ENCODE data around the gene EGFLAM. TPM values are rescaled to one million over a fixed set of nuclear protein-coding genes. Genes with fewer than 3 reads are reported as not detected.

EGFLAM gene
- total and polyA plus RNA-seq, 2 donors (not counting 3 experiments of a cell fraction or from before 2014, with no cell fraction given) = 1.2 to 2.7 TPM

- H3K27ac ChIP-seq (ENCODE audit: insufficient read depth, low read depth, low read length) = no peak overlapping the region
- no peak overlapping the region for H3K9ac ChIP-seq (replicated peaks; ENCODE audit: extremely low read depth, insufficient read depth, low read length)
- H3K79me2 ChIP-seq (ENCODE audit: control insufficient read depth, insufficient read depth, low read length) = no peaks in the 10 kb centered on the region
- dilution Hi-C loops (cut with MboI; ENCODE audit: extremely low pct_ligation_motif_present, low sequenced_read_pairs) (no loop called here), intact Hi-C loops (cut with micrococcal nuclease) (no loop called here)
- no peaks in the 10 kb centered on the region for H3K4me1 ChIP-seq (ENCODE audit: control insufficient read depth, extremely low read depth, insufficient read depth, low read length)
- CTCF ChIA-PET = no interaction called here
- POLR2A ChIA-PET = no interaction called here
- TF ChIP-seq JUN (IDR thresholded peaks at IDR 0.05; ENCODE audit: borderline replicate concordance, insufficient read depth, insufficient read length, low read depth) (no peak), GATA2 (IDR thresholded peaks at IDR 0.05; ENCODE audit: insufficient read depth, insufficient read length, low read depth, low read length) (no peak), MYC (IDR thresholded peaks at IDR 0.05; ENCODE audit: low read depth, low read length) (no peak), POLR2AphosphoS5 (IDR thresholded peaks at IDR 0.05; ENCODE audit: insufficient read depth, low read depth, low read length) (no peak), POLR2A (IDR thresholded peaks at IDR 0.05; ENCODE audit: low read depth, low read length) (no peak), FOS (IDR thresholded peaks at IDR 0.05; ENCODE audit: borderline replicate concordance, insufficient read depth, low read length) (no peak), MAX (IDR thresholded peaks at IDR 0.05; ENCODE audit: insufficient read depth, insufficient read length) (no peak), EZH2 (IDR thresholded peaks at IDR 0.05; ENCODE audit: borderline replicate concordance, low read depth, low read length, severe bottlenecking) (no peak)
- TF ChIP-seq, protein P1, sequence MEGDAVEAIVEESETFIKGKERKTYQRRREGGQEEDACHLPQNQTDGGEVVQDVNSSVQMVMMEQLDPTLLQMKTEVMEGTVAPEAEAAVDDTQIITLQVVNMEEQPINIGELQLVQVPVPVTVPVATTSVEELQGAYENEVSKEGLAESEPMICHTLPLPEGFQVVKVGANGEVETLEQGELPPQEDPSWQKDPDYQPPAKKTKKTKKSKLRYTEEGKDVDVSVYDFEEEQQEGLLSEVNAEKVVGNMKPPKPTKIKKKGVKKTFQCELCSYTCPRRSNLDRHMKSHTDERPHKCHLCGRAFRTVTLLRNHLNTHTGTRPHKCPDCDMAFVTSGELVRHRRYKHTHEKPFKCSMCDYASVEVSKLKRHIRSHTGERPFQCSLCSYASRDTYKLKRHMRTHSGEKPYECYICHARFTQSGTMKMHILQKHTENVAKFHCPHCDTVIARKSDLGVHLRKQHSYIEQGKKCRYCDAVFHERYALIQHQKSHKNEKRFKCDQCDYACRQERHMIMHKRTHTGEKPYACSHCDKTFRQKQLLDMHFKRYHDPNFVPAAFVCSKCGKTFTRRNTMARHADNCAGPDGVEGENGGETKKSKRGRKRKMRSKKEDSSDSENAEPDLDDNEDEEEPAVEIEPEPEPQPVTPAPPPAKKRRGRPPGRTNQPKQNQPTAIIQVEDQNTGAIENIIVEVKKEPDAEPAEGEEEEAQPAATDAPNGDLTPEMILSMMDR (IDR thresholded peaks at IDR 0.05; ENCODE audit: extremely low read depth in 1 of 2, insufficient read depth in 1 of 2, low read depth in 1 of 2, low read length in 2 of 2) = no peak
- H3K9me3 ChIP-seq (replicated peaks; ENCODE audit: control insufficient read depth, insufficient read depth, low read length) = no peaks in the 10 kb centered on the region
- no peak overlapping the region for H2AFZ ChIP-seq (ENCODE audit: low read depth, low read length)
- H3K9me1 ChIP-seq (replicated peaks; ENCODE audit: control insufficient read depth, extremely low read depth, insufficient read depth, low read length) = no peaks in the 10 kb centered on the region
- peaks cover 0 to 2% of the 10 kb centered on the region in 2 experiments for H3K27me3 ChIP-seq (ENCODE audit: control insufficient read depth in 2 of 2, insufficient read depth in 2 of 2, low read length in 2 of 2)
- no peak overlapping the region for H3K4me3 ChIP-seq (replicated peaks in 1 of 3; ENCODE audit: insufficient read depth in 1 of 3, low read depth in 1 of 3, low read length in 3 of 3)
- no peak for FAIRE-seq
- no peak for DNase-seq (ENCODE audit: low read depth, low spot score)
- BruUV-seq (replicated peaks) = no TSS peak
- no peaks in the 10 kb centered on the region for H4K20me1 ChIP-seq (replicated peaks; ENCODE audit: control insufficient read depth, extremely low read depth, insufficient read depth, low read length)
- no peaks in the 10 kb centered on the region for H3K36me3 ChIP-seq (ENCODE audit: control insufficient read depth in 2 of 2, extremely low read depth in 1 of 2, insufficient read depth in 2 of 2, low read length in 2 of 2)
- H3K4me2 ChIP-seq (ENCODE audit: insufficient read depth, low read length) = no peak overlapping the region
Measured at GRCh38 chr5:38287124-38287523, 28.8 kb downstream of the EGFLAM start.
